ENCODE results near the gene AP4S1.

GRCh38 chr14:31071151-31071550 is 45.7 kb downstream of the AP4S1 start:
- TF ChIP-seq CTCF (IDR thresholded peaks at IDR 0.05) = no peak
- TF ChIP-seq POLR2A (IDR thresholded peaks at IDR 0.05) = no peak
